Measurements from ENCODE around the gene ODAM. TPM values are rescaled to one million over a fixed set of nuclear protein-coding genes. Genes with fewer than 3 reads are reported as not detected.

The ODAM gene
- total RNA-seq (not detected), polyA plus RNA-seq (0.22 TPM)

GRCh38 chr4:70195425-70195824 lies at the start of gene ODAM:
TSS of gene ODAM (plus strand) at chr4:70195725. CDS start at chr4:70196544, 819 bp downstream.
- WGBS, result 95% methylated on average over 1 of the region's 1 CpG
- Histone ChIP-seq H3K36me3 (ENCODE audit: insufficient read depth) (no peaks in the 10 kb centered on the region), H3K27ac (ENCODE audit: low read depth) (no peak within 1 kb of the TSS), H3K4me1 (ENCODE audit: insufficient read depth) (no peaks in the 10 kb centered on the region), H3K4me3 (ENCODE audit: low read depth, low read length) (no peak within 1 kb of the TSS)
- DNase-seq (ENCODE audit: extremely low spot score), result no peak

GRCh38 chr4:70151271-70151670 lies 44.3 kb upstream of the ODAM start:
- no peak for DNase-seq (ENCODE audit: extremely low spot score)
- Histone ChIP-seq H3K27ac (ENCODE audit: low read depth) (no peak overlapping the region), H3K36me3 (ENCODE audit: insufficient read depth) (no peaks in the 10 kb centered on the region), H3K4me1 (ENCODE audit: insufficient read depth) (no peaks in the 10 kb centered on the region), H3K4me3 (ENCODE audit: low read depth, low read length) (no peak overlapping the region)
- WGBS, result 51% methylated on average over 3 of the region's 3 CpGs

- Histone ChIP-seq H3K4me3 (ENCODE audit: low read depth, low read length) (no peak overlapping the region), H3K36me3 (ENCODE audit: insufficient read depth) (no peaks in the 10 kb centered on the region), H3K27ac (ENCODE audit: low read depth) (no peak overlapping the region), H3K4me1 (ENCODE audit: insufficient read depth) (no peaks in the 10 kb centered on the region)
- 93% methylated on average over 2 of the region's 2 CpGs for WGBS
- no peak for DNase-seq (ENCODE audit: extremely low spot score)
Observed at GRCh38 chr4:70152088-70152487, 43.4 kb upstream of the ODAM start.

- no peaks in the 10 kb centered on the region for H3K36me3 ChIP-seq (ENCODE audit: insufficient read depth)
- H3K27ac ChIP-seq (ENCODE audit: low read depth), result no peak within 1 kb of the TSS
- DNase-seq (ENCODE audit: extremely low spot score), result no peak
- no peaks in the 10 kb centered on the region for H3K4me1 ChIP-seq (ENCODE audit: insufficient read depth)
- no peak within 1 kb of the TSS for H3K4me3 ChIP-seq (ENCODE audit: low read depth, low read length)
- 90% methylated on average over 3 of the region's 3 CpGs for WGBS
Observed at GRCh38 chr4:70153937-70154336, 41.6 kb upstream of the ODAM start, which contains the start of gene PRR27. TSS of gene PRR27 (plus strand) at chr4:70154237. CDS start at chr4:70154376, 139 bp downstream.

- H3K27ac ChIP-seq (ENCODE audit: low read depth), result no peak overlapping the region
- no peaks in the 10 kb centered on the region for H3K36me3 ChIP-seq (ENCODE audit: insufficient read depth)
- WGBS, result 70% methylated on average over 2 of the region's 2 CpGs
- H3K4me1 ChIP-seq (ENCODE audit: insufficient read depth), result no peaks in the 10 kb centered on the region
- no peak overlapping the region for H3K4me3 ChIP-seq (ENCODE audit: low read depth, low read length)
- no peak for DNase-seq (ENCODE audit: extremely low spot score)
Observed at GRCh38 chr4:70158576-70158975, 36.9 kb upstream of the ODAM start.

- 68% methylated on average over 5 of the region's 5 CpGs for WGBS
- H3K4me3 ChIP-seq (ENCODE audit: low read depth, low read length), result no peak overlapping the region
- no peaks in the 10 kb centered on the region for H3K4me1 ChIP-seq (ENCODE audit: insufficient read depth)
- H3K27ac ChIP-seq (ENCODE audit: low read depth), result no peak overlapping the region
- no peaks in the 10 kb centered on the region for H3K36me3 ChIP-seq (ENCODE audit: insufficient read depth)
- no peak for DNase-seq (ENCODE audit: extremely low spot score)
Observed at GRCh38 chr4:70177090-70177489, 18.4 kb upstream of the ODAM start.

GRCh38 chr4:70178075-70178660 lies 17.4 kb upstream of the ODAM start:
- H3K36me3 ChIP-seq (ENCODE audit: insufficient read depth), result no peaks in the 10 kb centered on the region
- H3K4me3 ChIP-seq (ENCODE audit: low read depth, low read length), result no peak overlapping the region
- no peaks in the 10 kb centered on the region for H3K4me1 ChIP-seq (ENCODE audit: insufficient read depth)
- no peak for DNase-seq (ENCODE audit: extremely low spot score)
- H3K27ac ChIP-seq (ENCODE audit: low read depth), result no peak overlapping the region
- WGBS, result 85% methylated on average over 5 of the region's 5 CpGs

GRCh38 chr4:70179811-70180210 lies 15.7 kb upstream of the ODAM start:
- no peaks in the 10 kb centered on the region for H3K4me1 ChIP-seq (ENCODE audit: insufficient read depth)
- no peak for DNase-seq (ENCODE audit: extremely low spot score)
- WGBS, result 56% methylated on average over 2 of the region's 2 CpGs
- no peaks in the 10 kb centered on the region for H3K36me3 ChIP-seq (ENCODE audit: insufficient read depth)
- no peak overlapping the region for H3K27ac ChIP-seq (ENCODE audit: low read depth)
- no peak overlapping the region for H3K4me3 ChIP-seq (ENCODE audit: low read depth, low read length)

GRCh38 chr4:70181864-70182263 lies 13.7 kb upstream of the ODAM start:
- no peaks in the 10 kb centered on the region for H3K36me3 ChIP-seq (ENCODE audit: insufficient read depth)
- WGBS, result 68% methylated on average over 1 of the region's 1 CpG
- H3K27ac ChIP-seq (ENCODE audit: low read depth), result no peak overlapping the region
- no peak for DNase-seq (ENCODE audit: extremely low spot score)
- no peak overlapping the region for H3K4me3 ChIP-seq (ENCODE audit: low read depth, low read length)
- H3K4me1 ChIP-seq (ENCODE audit: insufficient read depth), result no peaks in the 10 kb centered on the region

- H3K36me3 ChIP-seq (ENCODE audit: insufficient read depth), result no peaks in the 10 kb centered on the region
- no peak overlapping the region for H3K4me3 ChIP-seq (ENCODE audit: low read depth, low read length)
- H3K4me1 ChIP-seq (ENCODE audit: insufficient read depth), result no peaks in the 10 kb centered on the region
- 23% methylated on average over 2 of the region's 2 CpGs for WGBS
- H3K27ac ChIP-seq (ENCODE audit: low read depth), result no peak overlapping the region
- no peak for DNase-seq (ENCODE audit: extremely low spot score)
Observed at GRCh38 chr4:70182517-70183167, 12.9 kb upstream of the ODAM start.

GRCh38 chr4:70183168-70183939 lies 12.2 kb upstream of the ODAM start:
- 72% methylated on average over 6 of the region's 6 CpGs for WGBS
- no peaks in the 10 kb centered on the region for H3K4me1 ChIP-seq (ENCODE audit: insufficient read depth)
- DNase-seq (ENCODE audit: extremely low spot score), result no peak

GRCh38 chr4:70183940-70184246 lies 11.6 kb upstream of the ODAM start:
- Histone ChIP-seq H3K27ac (ENCODE audit: low read depth) (no peak overlapping the region), H3K4me1 (ENCODE audit: insufficient read depth) (no peaks in the 10 kb centered on the region), H3K36me3 (ENCODE audit: insufficient read depth) (no peaks in the 10 kb centered on the region), H3K4me3 (ENCODE audit: low read depth, low read length) (no peak overlapping the region)
- 90% methylated on average over 1 of the region's 1 CpG for WGBS
- no peak for DNase-seq (ENCODE audit: extremely low spot score)

More at GRCh38 chr4:70183168-70183939, 12.2 kb upstream of the ODAM start:
- Histone ChIP-seq H3K27ac (ENCODE audit: low read depth) (no peak overlapping the region), H3K36me3 (ENCODE audit: insufficient read depth) (no peaks in the 10 kb centered on the region), H3K4me3 (ENCODE audit: low read depth, low read length) (no peak overlapping the region)

- Histone ChIP-seq H3K4me1 (ENCODE audit: insufficient read depth) (no peaks in the 10 kb centered on the region), H3K36me3 (ENCODE audit: insufficient read depth) (no peaks in the 10 kb centered on the region), H3K4me3 (ENCODE audit: low read depth, low read length) (no peak overlapping the region), H3K27ac (ENCODE audit: low read depth) (no peak overlapping the region)
- no peak for DNase-seq (ENCODE audit: extremely low spot score)
- 97% methylated on average over 1 of the region's 1 CpG for WGBS
Observed at GRCh38 chr4:70187216-70187615, 8.3 kb upstream of the ODAM start.

GRCh38 chr4:70190579-70190978 lies 4.9 kb upstream of the ODAM start:
- H3K4me1 ChIP-seq (ENCODE audit: insufficient read depth), result no peaks in the 10 kb centered on the region
- H3K36me3 ChIP-seq (ENCODE audit: insufficient read depth), result no peaks in the 10 kb centered on the region
- 98% methylated on average over 1 of the region's 1 CpG for WGBS
- H3K27ac ChIP-seq (ENCODE audit: low read depth), result no peak overlapping the region
- no peak for DNase-seq (ENCODE audit: extremely low spot score)
- no peak overlapping the region for H3K4me3 ChIP-seq (ENCODE audit: low read depth, low read length)
